SK-N-SH (cell line): Measurements from ENCODE around the gene LARGE1. TPM values are rescaled to one million over a fixed set of nuclear protein-coding genes. Genes with fewer than 3 reads are reported as not detected.

ENCODE experiments used
- CTCF ChIA-PET: fragments of 300-600, 350-600 bp; formaldehyde crosslinking; extraction: SDS; loops from one replicate; lab custom pipeline; 2021; lab: Yijun Ruan, JAX
- POLR2A ChIA-PET: fragments of 350-600 bp; sonication (Branson Sonifier 250); formaldehyde crosslinking; extraction: SDS; loops from one replicate; lab custom pipeline; 2020; ENCODE audit warnings: antibody characterized with exemption, inconsistent platforms; lab: Yijun Ruan, JAX
- DNase-seq: peaks from one replicate; pipeline ENCODE4 v3.0.0; 2012
- H2AFZ ChIP-seq: fragments of 200-600 bp; sonication (generic); 2 replicates; pipeline ENCODE4 v1.8.1; 2016; ENCODE audit warnings: antibody characterized with exemption, mild to moderate bottlenecking, low read depth
- H3F3A ChIP-seq: fragments of 200-600 bp; sonication (generic); replicated peaks from 2 replicates; pipeline ENCODE3; 2016; ENCODE audit warnings: antibody characterized with exemption, mild to moderate bottlenecking; ENCODE audit not compliant: insufficient read depth
- H3K27ac ChIP-seq, 2 experiments: fragments of 200-500 bp in 1 of 2; fragments of 200-600 bp in 1 of 2; sonication (Bioruptor generic) in 1 of 2; sonication (generic), shearing (Covaris generic) in 1 of 2; 2 replicates each; pipeline versions ENCODE4 v1.5.1 to v1.6.1; 2014 to 2016; ENCODE audit warnings: low read depth in 2 of 2, inconsistent platforms in 1 of 2, low read length in 1 of 2, mild to moderate bottlenecking in 1 of 2, mixed read lengths in 1 of 2
- H3K27me3 ChIP-seq: fragments of 200-600 bp; sonication (generic), shearing (Covaris generic); 2 replicates; pipeline ENCODE4 v1.6.1; 2016; ENCODE audit warnings: mixed run types; ENCODE audit not compliant: insufficient read depth
- H3K36me3 ChIP-seq, 2 experiments: fragments of 200-500 bp in 1 of 2; fragments of 200-600 bp in 1 of 2; sonication (Bioruptor generic) in 1 of 2; sonication (generic) in 1 of 2; replicated peaks in 1 of 2; 2 replicates each; pipeline versions ENCODE3 to v1.5.1; 2014 to 2016; ENCODE audit warnings: low read length in 1 of 2, mild to moderate bottlenecking in 1 of 2; ENCODE audit not compliant: insufficient read depth in 2 of 2, control insufficient read depth in 1 of 2
- H3K4me1 ChIP-seq, 2 experiments: fragments of 200-500 bp in 1 of 2; fragments of 200-600 bp in 1 of 2; sonication (Bioruptor generic) in 1 of 2; sonication (generic), shearing (Covaris generic) in 1 of 2; 2 replicates each; pipeline versions ENCODE4 v1.5.1 to v1.6.1; 2014 to 2016; ENCODE audit warnings: low read depth in 1 of 2, low read length in 1 of 2, mixed run types in 1 of 2; ENCODE audit not compliant: insufficient read depth in 2 of 2, control insufficient read depth in 1 of 2
- H3K4me2 ChIP-seq: fragments of 200-600 bp; sonication (generic), shearing (Covaris generic); 2 replicates; pipeline ENCODE4 v1.6.1; 2017; ENCODE audit warnings: mixed run types
- H3K4me3 ChIP-seq, 2 experiments: fragments of 200-500 bp in 1 of 2; fragments of 200-600 bp in 1 of 2; sonication (Bioruptor generic) in 1 of 2; sonication (generic), shearing (Covaris generic) in 1 of 2; 2 replicates each; pipeline versions ENCODE4 v1.5.1 to v1.8.1; 2014 to 2016; ENCODE audit warnings: low read depth in 2 of 2, inconsistent platforms in 1 of 2, low read length in 1 of 2, mild to moderate bottlenecking in 1 of 2, mixed read lengths in 1 of 2, moderate library complexity in 1 of 2
- H3K79me2 ChIP-seq: fragments of 200-600 bp; sonication (generic); 2 replicates; pipeline ENCODE4 v1.8.1; 2017; ENCODE audit warnings: mild to moderate bottlenecking; ENCODE audit not compliant: insufficient read depth
- H3K9ac ChIP-seq: fragments of 200-600 bp; sonication (generic); 2 replicates; pipeline ENCODE4 v1.6.1; 2017; ENCODE audit warnings: mixed run types
- H3K9me2 ChIP-seq: fragments of 200-600 bp; sonication (generic); 2 replicates; pipeline ENCODE4 v1.6.1; 2017; ENCODE audit warnings: mixed run types
- H3K9me3 ChIP-seq: fragments of 200-600 bp; sonication (generic); 2 replicates; pipeline ENCODE4 v1.6.1; 2017; ENCODE audit warnings: mixed run types, mild to moderate bottlenecking, moderate library complexity
- H4K20me1 ChIP-seq: fragments of 200-600 bp; sonication (generic); 2 replicates; pipeline ENCODE4 v1.6.1; 2017; ENCODE audit warnings: mild to moderate bottlenecking, mixed run types; ENCODE audit not compliant: insufficient read depth
- EZH2phosphoT487 ChIP-seq: fragments of 200-600 bp; sonication (generic); IDR thresholded peaks from 2 replicates; pipeline ENCODE4 v1.6.1; 2017; ENCODE audit warnings: low read depth, mixed run types, mild to moderate bottlenecking, antibody characterized with exemption, moderate library complexity, borderline replicate concordance
- FOXJ3 ChIP-seq: sonication (generic); formaldehyde crosslinking; IDR thresholded peaks from 2 replicates; pipeline ENCODE4 v1.5.1; 2020; ENCODE audit warnings: mild to moderate bottlenecking, missing genetic modification reagents
- JUND ChIP-seq: IDR thresholded peaks from 2 replicates; pipeline ENCODE4 v1.4.0; 2012
- RAD21 ChIP-seq: IDR thresholded peaks from 2 replicates; pipeline ENCODE4 v1.6.1; 2012; ENCODE audit warnings: mild to moderate bottlenecking, low read length
- REST ChIP-seq: IDR thresholded peaks from 2 replicates; pipeline ENCODE4 v1.6.1; 2012; ENCODE audit warnings: mild to moderate bottlenecking, low read depth, low read length, moderate library complexity
- SIN3A ChIP-seq: IDR thresholded peaks from 2 replicates; pipeline ENCODE4 v1.6.1; 2012; ENCODE audit warnings: low read depth, mild to moderate bottlenecking, low read length, moderate library complexity, borderline replicate concordance
- SMC3 ChIP-seq: IDR thresholded peaks from 2 replicates; pipeline ENCODE4 v1.6.1; 2012; ENCODE audit warnings: low read depth, low read length, improper control_type of control experiment
- TEAD4 ChIP-seq: IDR thresholded peaks from 2 replicates; pipeline ENCODE4 v1.4.0; 2012; ENCODE audit warnings: mild to moderate bottlenecking, borderline replicate concordance; ENCODE audit not compliant: insufficient read depth
- USF1 ChIP-seq: IDR thresholded peaks from 2 replicates; pipeline ENCODE4 v1.4.0; 2012; ENCODE audit warnings: low read depth, borderline replicate concordance
- WGBS: methylation state at CpG from one replicate; pipeline ENCODE4 v1.1.6; 2017; ENCODE audit warnings: low lambda C conversion rate; 5-methylcytosine and 5-hydroxymethylcytosine counted together
- polyA plus RNA-seq, 3 experiments: library from polyadenylated mRNA; depleted of rRNA; stranded (reverse); fragments of >200 nt; gene quantifications; 2 replicates each; pipeline ENCODE4 v1.2.3, GENCODE V29; 2012

Gene LARGE1
- polyA plus RNA-seq, 1 of the 3 experiments (the other 2 are of a cell fraction) = 1.1 TPM

DNA sequence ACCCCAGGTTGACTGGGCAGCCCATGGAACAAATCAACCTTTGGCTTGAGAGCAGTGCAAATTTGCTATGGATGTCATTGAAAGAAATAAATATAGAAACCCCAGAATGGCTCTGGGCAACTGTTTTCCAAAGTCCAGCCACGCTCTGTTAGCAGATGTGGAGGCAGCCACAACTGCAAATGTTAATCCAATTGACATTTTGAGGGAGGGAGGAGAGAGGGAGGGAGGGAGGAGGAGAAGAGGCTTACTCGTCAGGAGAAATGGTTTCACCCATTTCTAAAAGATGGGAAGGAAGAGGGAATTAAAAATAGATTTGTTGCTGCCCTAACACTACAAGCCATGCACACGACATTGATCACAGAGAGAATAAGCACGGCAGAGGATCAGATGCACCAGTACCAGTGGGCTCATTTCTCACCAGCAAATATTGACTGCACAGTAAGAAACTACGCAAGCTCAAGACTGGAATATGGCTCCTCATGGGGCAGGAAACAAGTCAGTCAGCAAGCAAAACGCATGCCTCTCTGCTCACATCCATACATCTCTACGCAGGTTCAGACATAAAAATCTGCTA is 229.1 kb downstream of the LARGE1 start:
- ChIA-PET CTCF (no interaction called here), POLR2A (no interaction called here)
- 45% methylated on average over 7 of the region's 7 CpGs for WGBS

DNA sequence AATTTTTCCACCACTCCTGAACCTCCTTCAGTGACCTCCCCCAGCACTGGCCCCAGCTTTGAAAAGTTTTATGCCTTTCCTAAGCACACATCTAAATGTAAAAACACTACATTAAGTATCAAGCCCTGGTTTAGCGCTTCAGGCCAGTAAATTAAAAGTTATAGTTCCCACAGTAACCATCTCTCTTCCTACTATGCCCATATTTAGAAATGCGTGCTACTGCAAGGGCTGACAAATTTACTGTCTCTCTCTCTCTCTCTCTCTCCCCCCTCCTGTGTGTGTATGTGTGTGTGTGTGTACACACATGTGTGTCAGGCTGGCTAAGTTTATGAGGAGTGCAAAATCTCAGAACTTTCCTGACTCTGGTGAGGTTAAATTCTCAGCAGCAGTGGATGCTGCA is 231.4 kb downstream of the LARGE1 start:
- no peaks in the 10 kb centered on the region for H3F3A ChIP-seq
- TF ChIP-seq SIN3A = no peak
- TF ChIP-seq, all 33 proteins: peak for 0
- Histone ChIP-seq H2AFZ (no peak overlapping the region), H3K4me2 (no peak overlapping the region), H3K79me2 (no peaks in the 10 kb centered on the region), H3K9ac (no peak overlapping the region), H3K9me2 (no peaks in the 10 kb centered on the region), H3K27ac (no peak overlapping the region), H4K20me1 (no peaks in the 10 kb centered on the region), H3K9me3 (no peaks in the 10 kb centered on the region), H3K4me1 (no peaks in the 10 kb centered on the region), H3K27me3 (no peaks in the 10 kb centered on the region), H3K36me3 (no peaks in the 10 kb centered on the region), H3K4me3 (no peak overlapping the region)
- WGBS = 56% methylated on average over 2 of the region's 2 CpGs
- POLR2A ChIA-PET = no interaction called here
- CTCF ChIA-PET = no interaction called here
- DNase-seq = no peak

More for the DNA sequence above, 229.1 kb downstream of the LARGE1 start:
- H3K79me2 ChIP-seq = no peaks in the 10 kb centered on the region
- no peak for DNase-seq
- H3K9me2 ChIP-seq = no peaks in the 10 kb centered on the region
- no peak overlapping the region for H3K4me2 ChIP-seq
- no peaks in the 10 kb centered on the region for H4K20me1 ChIP-seq
- no peak overlapping the region for H2AFZ ChIP-seq
- no peak overlapping the region for H3K27ac ChIP-seq
- no peak overlapping the region for H3K9ac ChIP-seq
- no peaks in the 10 kb centered on the region for H3K27me3 ChIP-seq
- H3F3A ChIP-seq = no peaks in the 10 kb centered on the region
- no peaks in the 10 kb centered on the region for H3K4me1 ChIP-seq
- H3K9me3 ChIP-seq = no peaks in the 10 kb centered on the region
- H3K4me3 ChIP-seq = no peak overlapping the region
- H3K36me3 ChIP-seq = no peaks in the 10 kb centered on the region
- TF ChIP-seq TEAD4 (no peak), JUND (no peak), SMC3 (no peak), USF1 (no peak), FOXJ3 (CRISPR knock-in tag) (no peak), REST (no peak), RAD21 (no peak), EZH2phosphoT487 (no peak)
